Bronchial smooth muscle cell (primary cell): Measurements from ENCODE around the gene C6orf52. TPM values are rescaled to one million over a fixed set of nuclear protein-coding genes. Genes with fewer than 3 reads are reported as not detected.

Source experiments
- total RNA-seq: library from RNA; depleted of rRNA; stranded (reverse); fragments of >200 nt; gene quantifications from 2 replicates; pipeline ENCODE4 v1.2.1, GENCODE V29; 2014

Gene C6orf52
- not detected in 2 replicates for total RNA-seq

GRCh38 chr6:10694302-10695085, at the start of gene C6orf52, which contains the start of gene PAK1IP1:
Gene C6orf52 (minus strand): TSS chr6:10694616. CDS start chr6:10687550, 7,066 bp downstream.
Gene PAK1IP1 (plus strand): TSS chr6:10694972. CDS start chr6:10694986, 14 bp downstream.

GRCh38 chr6:10722820-10723566, 28.6 kb upstream of the C6orf52 start, which contains the start of gene TMEM14C:
Gene TMEM14C (plus strand): TSS chr6:10723070. CDS start chr6:10724614, 1,544 bp downstream.

Other genes starting within 250 kb of the C6orf52 start
- 0.32 and 0.60 TPM in 2 replicates for gene GCNT2, start 173.3 kb downstream of the C6orf52 start, total RNA-seq
- gene PAK1IP1, start 356 bp upstream of the C6orf52 start, total RNA-seq: 10.7 and 11.2 TPM in 2 replicates
- 111 and 119 TPM in 2 replicates for gene TMEM14C, start 28.5 kb upstream of the C6orf52 start, total RNA-seq
- gene TMEM14B, start 53.2 kb upstream of the C6orf52 start, total RNA-seq: 66.1 and 82.0 TPM in 2 replicates
- not detected in 2 replicates for gene MAK, start 143.9 kb upstream of the C6orf52 start, total RNA-seq
- not detected in 2 replicates for gene GCM2, start 187.4 kb upstream of the C6orf52 start, total RNA-seq
- gene SYCP2L, start 192.4 kb upstream of the C6orf52 start, total RNA-seq: under 0.01 TPM in 1 of 2 replicates, not detected in the other